H1 (cell line): ENCODE measurements around the gene ENDOG. TPM values are rescaled to one million over a fixed set of nuclear protein-coding genes. Genes with fewer than 3 reads are reported as not detected.

Experiments
- EGR1 ChIP-seq: IDR thresholded peaks from 2 replicates; pipeline ENCODE4 v1.6.1; 2011; ENCODE audit warnings: low read depth, low read length, borderline replicate concordance
- HDAC2 ChIP-seq, 2 experiments: fragments of 300-600 bp in 1 of 2; sonication (generic) in 1 of 2; IDR thresholded peaks; 2 replicates each; pipeline ENCODE4 v1.6.1; 2011 to 2012; ENCODE audit warnings: low read depth in 2 of 2, low read length in 2 of 2, mild to moderate bottlenecking in 2 of 2, moderate library complexity in 2 of 2, borderline replicate concordance in 1 of 2, inconsistent platforms in 1 of 2
- polyA plus RNA-seq, 7 experiments: library from polyadenylated mRNA; depleted of rRNA in 3 of 7; stranded (reverse) in 5 of 7; unstranded in 2 of 7; fragments of >200 nt in 5 of 7; fragments of 200-250 nt in 2 of 7; gene quantifications; 1 replicate in 5 of 7; 2 replicates in 1 of 7; 4 replicates in 1 of 7; pipeline versions ENCODE4 v1.2.1 to v1.2.3, GENCODE V29; 2011 to 2013; ENCODE audit warnings: missing spikeins in 2 of 7, mixed read lengths in 2 of 7
- total RNA-seq: library from RNA; stranded (reverse); fragmentation: NEBNext Ultra II Directional; extraction: Animal tissue kit (Norgen Biotek cat#: 25700); gene quantifications from 2 replicates; pipeline ENCODE4 v1.2.1, GENCODE V29; 2021

Gene ENDOG
- total and polyA plus RNA-seq, 2 of the 8 experiments (the other 6 are each of a cell fraction or from before 2014, with no cell fraction given), result 17.5 to 23.4 TPM

GRCh38 chr9:128835246-128836210 lies 17.2 kb downstream of the ENDOG start (continued):
- TF ChIP-seq HDAC2 (IDR thresholded peaks at IDR 0.05; ENCODE audit: borderline replicate concordance in 1 of 2, low read depth in 2 of 2, low read length in 2 of 2) (no peak), EGR1 (no peak)
- TF ChIP-seq, all 59 proteins: peak for 0
